Brain microvascular endothelial cell (primary cell): ENCODE measurements around the gene TAF8.

Experiments
- DNase-seq: peaks from one replicate; pipeline ENCODE4 v3.0.0-alpha.2; 2020
- H3K27ac ChIP-seq: fragments of 250-450 bp; sonication (Bioruptor Pico); 2 replicates; pipeline ENCODE4 v1.5.1; 2020; ENCODE audit warnings: mild to moderate bottlenecking, moderate library complexity
- H3K27me3 ChIP-seq: fragments of 250-450 bp; sonication (Bioruptor Pico); replicated peaks from 2 replicates; pipeline ENCODE4 v1.5.1; 2020; ENCODE audit warnings: mild to moderate bottlenecking
- H3K36me3 ChIP-seq: fragments of 250-450 bp; sonication (Bioruptor Pico); replicated peaks from 2 replicates; pipeline ENCODE4 v1.5.1; 2020; ENCODE audit warnings: mild to moderate bottlenecking
- H3K4me3 ChIP-seq: 2 replicates; pipeline ENCODE4 v1.5.1; 2011; ENCODE audit warnings: low read depth, mild to moderate bottlenecking, control low read depth, low read length, moderate library complexity
- in situ Hi-C: cut with HindIII; loops from 2 replicates; pipeline ENCODE4 v1.10.0; 2017; ENCODE audit warnings: low sequenced_read_pairs, low pct_ligation_motif_present
- TF ChIP-seq, protein P1 (sequence below): IDR thresholded peaks from 2 replicates; pipeline ENCODE4 v1.5.1; 2011; ENCODE audit warnings: low read depth, mild to moderate bottlenecking, moderate library complexity, low read length, control low read depth, inconsistent platforms; ENCODE audit errors: missing control alignments

TAF8 gene

DNA sequence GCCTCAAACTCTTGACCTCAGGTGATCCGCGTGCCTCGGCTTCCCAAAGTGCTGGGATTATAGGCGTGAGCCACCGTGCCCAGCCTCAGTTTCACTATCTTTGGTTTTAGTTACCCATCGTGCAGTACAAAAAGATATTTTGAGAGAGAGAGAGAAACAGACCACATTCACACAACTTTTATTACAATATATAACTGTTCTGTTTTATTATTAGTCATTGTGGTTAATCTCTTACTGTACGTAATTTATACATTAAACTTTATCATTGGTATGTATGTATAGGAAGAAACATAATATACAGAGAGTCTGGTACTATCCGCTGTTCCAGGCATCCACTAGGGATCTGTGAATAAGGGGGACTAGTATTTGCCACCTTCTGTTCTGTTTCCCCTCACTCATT is 29.4 kb upstream of the TAF8 start:
- no peak for DNase-seq
- TF ChIP-seq, protein P1, sequence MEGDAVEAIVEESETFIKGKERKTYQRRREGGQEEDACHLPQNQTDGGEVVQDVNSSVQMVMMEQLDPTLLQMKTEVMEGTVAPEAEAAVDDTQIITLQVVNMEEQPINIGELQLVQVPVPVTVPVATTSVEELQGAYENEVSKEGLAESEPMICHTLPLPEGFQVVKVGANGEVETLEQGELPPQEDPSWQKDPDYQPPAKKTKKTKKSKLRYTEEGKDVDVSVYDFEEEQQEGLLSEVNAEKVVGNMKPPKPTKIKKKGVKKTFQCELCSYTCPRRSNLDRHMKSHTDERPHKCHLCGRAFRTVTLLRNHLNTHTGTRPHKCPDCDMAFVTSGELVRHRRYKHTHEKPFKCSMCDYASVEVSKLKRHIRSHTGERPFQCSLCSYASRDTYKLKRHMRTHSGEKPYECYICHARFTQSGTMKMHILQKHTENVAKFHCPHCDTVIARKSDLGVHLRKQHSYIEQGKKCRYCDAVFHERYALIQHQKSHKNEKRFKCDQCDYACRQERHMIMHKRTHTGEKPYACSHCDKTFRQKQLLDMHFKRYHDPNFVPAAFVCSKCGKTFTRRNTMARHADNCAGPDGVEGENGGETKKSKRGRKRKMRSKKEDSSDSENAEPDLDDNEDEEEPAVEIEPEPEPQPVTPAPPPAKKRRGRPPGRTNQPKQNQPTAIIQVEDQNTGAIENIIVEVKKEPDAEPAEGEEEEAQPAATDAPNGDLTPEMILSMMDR: no peak
- Histone ChIP-seq H3K4me3 (no peak overlapping the region), H3K27ac (no peak overlapping the region), H3K27me3 (no peaks in the 10 kb centered on the region), H3K36me3 (no peaks in the 10 kb centered on the region)
- in situ Hi-C loops: no loop called here

GRCh38 chr6:42021847-42022754 is 28.2 kb upstream of the TAF8 start:
- no peak for DNase-seq
- in situ Hi-C loops: no loop called here
- Histone ChIP-seq H3K36me3 (no peaks in the 10 kb centered on the region), H3K4me3 (no peak overlapping the region), H3K27ac (no peak overlapping the region), H3K27me3 (no peaks in the 10 kb centered on the region)
- TF ChIP-seq, protein P1: no peak

GRCh38 chr6:42022755-42023384 is 27.5 kb upstream of the TAF8 start:
- TF ChIP-seq, protein P1: no peak
- Histone ChIP-seq H3K27ac (no peak overlapping the region), H3K4me3 (no peak overlapping the region), H3K36me3 (no peaks in the 10 kb centered on the region), H3K27me3 (no peaks in the 10 kb centered on the region)
- in situ Hi-C loops: no loop called here
- DNase-seq: no peak

DNA sequence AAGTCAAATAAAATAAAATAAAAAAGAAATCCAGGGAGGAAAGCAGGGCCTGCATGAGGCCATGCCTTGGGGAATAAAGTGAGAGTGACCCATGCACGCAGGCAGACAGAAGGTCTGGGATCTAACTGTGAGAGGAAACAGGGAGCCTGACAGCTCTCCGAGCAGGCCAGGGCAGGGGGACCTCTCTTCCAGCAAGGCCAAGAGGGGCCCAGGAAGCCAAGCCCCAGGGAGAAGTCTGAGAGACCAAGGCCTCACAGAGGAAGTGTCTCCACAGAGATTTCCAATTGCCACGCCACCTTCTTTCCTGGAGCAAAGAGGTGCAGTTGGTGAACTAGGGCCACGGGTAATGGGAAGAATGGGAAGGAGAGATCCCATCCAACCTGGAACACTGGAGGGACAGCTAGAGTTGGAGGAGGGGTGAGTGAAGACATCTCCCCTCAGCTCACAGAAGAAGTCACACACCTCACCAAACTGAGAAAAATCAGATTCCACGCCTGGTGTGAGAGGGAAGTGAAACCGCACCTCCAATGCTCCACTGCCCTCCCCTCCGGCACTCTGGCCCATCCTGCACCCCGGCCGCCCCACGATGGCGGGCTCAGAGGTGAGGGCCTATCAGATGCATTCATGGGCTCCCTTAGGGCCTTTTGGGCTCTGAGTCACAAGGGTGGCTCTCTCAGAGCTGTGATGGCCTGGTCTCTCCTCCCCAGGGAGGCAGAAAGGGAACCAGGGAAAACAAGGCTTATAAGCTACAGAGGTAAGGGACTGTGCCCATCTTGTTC is 25.1 kb upstream of the TAF8 start:
- no peak overlapping the region for H3K4me3 ChIP-seq
- TF ChIP-seq, protein P1: no peak
- DNase-seq: no peak
- no peak overlapping the region for H3K27ac ChIP-seq
- H3K27me3 ChIP-seq: no peaks in the 10 kb centered on the region
- H3K36me3 ChIP-seq: no peaks in the 10 kb centered on the region
- in situ Hi-C loops: loop anchor here (25.0 kb wide), 1 partner anchor 238 kb away; the partner anchor contains the start of genes FRS3, PRICKLE4 and TOMM6

DNA sequence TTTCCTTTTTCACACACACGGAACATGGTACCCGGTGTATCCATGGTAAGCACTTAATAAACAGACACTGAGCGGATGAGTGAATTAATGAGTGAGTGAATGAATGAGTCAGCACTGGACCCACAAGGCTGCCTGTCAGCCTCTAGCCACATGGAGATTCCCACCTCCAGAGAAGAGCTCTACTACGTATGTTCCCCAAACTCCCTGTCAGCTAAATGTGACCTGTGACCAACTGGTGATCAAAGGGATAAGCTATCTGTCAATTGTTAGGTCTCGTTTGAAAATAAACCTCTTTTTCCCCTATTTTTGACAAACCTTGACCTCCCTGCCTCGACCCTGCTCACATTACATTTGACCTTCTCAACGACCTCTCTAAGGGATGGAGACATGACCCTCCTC is 24.5 kb upstream of the TAF8 start:
- Histone ChIP-seq H3K27ac (no peak overlapping the region), H3K27me3 (no peaks in the 10 kb centered on the region), H3K4me3 (no peak overlapping the region), H3K36me3 (no peaks in the 10 kb centered on the region)
- no peak for DNase-seq
- TF ChIP-seq, protein P1: no peak
- in situ Hi-C loops: loop anchor here (25.0 kb wide), 1 partner anchor 239 kb away; the partner anchor contains the start of genes FRS3, PRICKLE4 and TOMM6
